Erythroblast (primary cell): Measurements from ENCODE around the gene SLC1A3.

ENCODE experiments used
- GATA1 ChIP-seq: IDR thresholded peaks from 2 replicates; pipeline ENCODE4 v1.6.1; 2011; ENCODE audit warnings: low read depth, mild to moderate bottlenecking, control low read depth, low read length, moderate library complexity
- POLR2A ChIP-seq: IDR thresholded peaks from 2 replicates; pipeline ENCODE4 v1.6.1; 2011; ENCODE audit warnings: mild to moderate bottlenecking, low read length

- TF ChIP-seq POLR2A, result no peak
- TF ChIP-seq GATA1, result no peak
These were observed 76.1 kb downstream of the SLC1A3 start for GRCh38 chr5:36682499-36682898.
